ENCODE measurements around the gene IGIP. TPM values are rescaled to one million over a fixed set of nuclear protein-coding genes. Genes with fewer than 3 reads are reported as not detected.

The IGIP gene
- total and polyA plus RNA-seq, 2 donors (not counting 3 experiments of a cell fraction or from before 2014, with no cell fraction given): 0.86 to 3.3 TPM

GRCh38 chr5:140113180-140113698, 12.5 kb upstream of the IGIP start:
- FAIRE-seq: no peak
- no peaks in the 10 kb centered on the region for H3K9me3 ChIP-seq (replicated peaks; ENCODE audit: control insufficient read depth, insufficient read depth, low read length)
- peaks cover 19% of the 10 kb centered on the region for H3K79me2 ChIP-seq (ENCODE audit: control insufficient read depth, insufficient read depth, low read length)
- H3K27ac ChIP-seq (ENCODE audit: insufficient read depth, low read depth, low read length): no peak overlapping the region
- H3K27me3 ChIP-seq (ENCODE audit: control insufficient read depth in 2 of 2, insufficient read depth in 2 of 2, low read length in 2 of 2): peaks cover 15 to 34% of the 10 kb centered on the region in 2 experiments
- no peak overlapping the region for H3K9ac ChIP-seq (replicated peaks; ENCODE audit: extremely low read depth, insufficient read depth, low read length)
- peak; percentile 10 for DNase-seq (ENCODE audit: low read depth, low spot score)
- dilution Hi-C loops (cut with MboI; ENCODE audit: extremely low pct_ligation_motif_present, low sequenced_read_pairs): no loop called here
- no TSS peak for BruUV-seq (replicated peaks)
- intact Hi-C loops (cut with micrococcal nuclease): no loop called here
- peaks cover 23% of the 10 kb centered on the region for H3K4me1 ChIP-seq (ENCODE audit: control insufficient read depth, extremely low read depth, insufficient read depth, low read length)
- CTCF ChIA-PET: interaction anchor here (0.9 to 7.6 kb wide), 6 partner anchors 10 to 59 kb away, joined by 3 to 92 read pairs (median 4); no protein-coding TSS in a partner anchor
- peaks cover 6% of the 10 kb centered on the region for H4K20me1 ChIP-seq (replicated peaks; ENCODE audit: control insufficient read depth, extremely low read depth, insufficient read depth, low read length)
- TF ChIP-seq EZH2 (IDR thresholded peaks at IDR 0.05; ENCODE audit: borderline replicate concordance, low read depth, low read length, severe bottlenecking): no peak
- no peak for TF ChIP-seq POLR2A (IDR thresholded peaks at IDR 0.05; ENCODE audit: low read depth, low read length)
- TF ChIP-seq GATA2 (IDR thresholded peaks at IDR 0.05; ENCODE audit: insufficient read depth, insufficient read length, low read depth, low read length): no peak
- no peak for TF ChIP-seq JUN (IDR thresholded peaks at IDR 0.05; ENCODE audit: borderline replicate concordance, insufficient read depth, insufficient read length, low read depth)
- no peak for TF ChIP-seq MAX (IDR thresholded peaks at IDR 0.05; ENCODE audit: insufficient read depth, insufficient read length)
- TF ChIP-seq MYC (IDR thresholded peaks at IDR 0.05; ENCODE audit: low read depth, low read length): no peak
- no peak for TF ChIP-seq FOS (IDR thresholded peaks at IDR 0.05; ENCODE audit: borderline replicate concordance, insufficient read depth, low read length)
- TF ChIP-seq, protein P1, sequence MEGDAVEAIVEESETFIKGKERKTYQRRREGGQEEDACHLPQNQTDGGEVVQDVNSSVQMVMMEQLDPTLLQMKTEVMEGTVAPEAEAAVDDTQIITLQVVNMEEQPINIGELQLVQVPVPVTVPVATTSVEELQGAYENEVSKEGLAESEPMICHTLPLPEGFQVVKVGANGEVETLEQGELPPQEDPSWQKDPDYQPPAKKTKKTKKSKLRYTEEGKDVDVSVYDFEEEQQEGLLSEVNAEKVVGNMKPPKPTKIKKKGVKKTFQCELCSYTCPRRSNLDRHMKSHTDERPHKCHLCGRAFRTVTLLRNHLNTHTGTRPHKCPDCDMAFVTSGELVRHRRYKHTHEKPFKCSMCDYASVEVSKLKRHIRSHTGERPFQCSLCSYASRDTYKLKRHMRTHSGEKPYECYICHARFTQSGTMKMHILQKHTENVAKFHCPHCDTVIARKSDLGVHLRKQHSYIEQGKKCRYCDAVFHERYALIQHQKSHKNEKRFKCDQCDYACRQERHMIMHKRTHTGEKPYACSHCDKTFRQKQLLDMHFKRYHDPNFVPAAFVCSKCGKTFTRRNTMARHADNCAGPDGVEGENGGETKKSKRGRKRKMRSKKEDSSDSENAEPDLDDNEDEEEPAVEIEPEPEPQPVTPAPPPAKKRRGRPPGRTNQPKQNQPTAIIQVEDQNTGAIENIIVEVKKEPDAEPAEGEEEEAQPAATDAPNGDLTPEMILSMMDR (IDR thresholded peaks at IDR 0.05; ENCODE audit: extremely low read depth in 1 of 2, insufficient read depth in 1 of 2, low read depth in 1 of 2, low read length in 2 of 2): no peak
- no peak for TF ChIP-seq POLR2AphosphoS5 (IDR thresholded peaks at IDR 0.05; ENCODE audit: insufficient read depth, low read depth, low read length)
- peak overlapping the region; percentile 36 to 69 (median 63) for H3K4me3 ChIP-seq (replicated peaks in 1 of 3; ENCODE audit: insufficient read depth in 1 of 3, low read depth in 1 of 3, low read length in 3 of 3)
- H3K36me3 ChIP-seq (ENCODE audit: control insufficient read depth in 2 of 2, extremely low read depth in 1 of 2, insufficient read depth in 2 of 2, low read length in 2 of 2): no peaks in the 10 kb centered on the region
- POLR2A ChIA-PET: interaction anchor here (0.5 kb wide), 1 partner anchor 31 kb away, joined by 3 read pairs; no protein-coding TSS in a partner anchor
- peak overlapping the region; percentile 66 for H2AFZ ChIP-seq (ENCODE audit: low read depth, low read length)
- H3K4me2 ChIP-seq (ENCODE audit: insufficient read depth, low read length): peak overlapping the region; percentile 54
- no peaks in the 10 kb centered on the region for H3K9me1 ChIP-seq (replicated peaks; ENCODE audit: control insufficient read depth, extremely low read depth, insufficient read depth, low read length)

Measured in endothelial cell of umbilical vein (primary cell).